ENCODE measurements around the gene IL25.
"Not testable (repeated sequence)": the region's sequence is repeated elsewhere in the genome, so short reads cannot be mapped to it uniquely, and the experiment has no call there.

Gene IL25

GRCh38 chr14:23415821-23416778 is 43.5 kb downstream of the IL25 start:
- H3K27me3 ChIP-seq (ENCODE audit: control insufficient read depth in 1 of 2, insufficient read depth in 2 of 2, low read length in 2 of 2), result no peaks in the 10 kb centered on the region
- no peak overlapping the region for H3K9ac ChIP-seq (ENCODE audit: low read length)
- H3K4me3 ChIP-seq (ENCODE audit: low read depth in 1 of 2, low read length in 2 of 2), result no peak overlapping the region
- no peaks in the 10 kb centered on the region for H3K36me3 ChIP-seq (ENCODE audit: insufficient read depth, low read length)
- H3K9me3 ChIP-seq (ENCODE audit: low read length), result no peaks in the 10 kb centered on the region
- H3K4me1 ChIP-seq (ENCODE audit: insufficient read depth, low read length), result no peaks in the 10 kb centered on the region
- no peak overlapping the region for H3K27ac ChIP-seq (ENCODE audit: low read depth, low read length)

- Histone ChIP-seq H3K36me3 (ENCODE audit: insufficient read depth, low read length) (no peaks in the 10 kb centered on the region), H3K4me3 (ENCODE audit: low read depth in 1 of 2, low read length in 2 of 2) (no peak overlapping the region), H3K9ac (ENCODE audit: low read length) (no peak overlapping the region), H3K27me3 (ENCODE audit: control insufficient read depth in 1 of 2, insufficient read depth in 2 of 2, low read length in 2 of 2) (no peaks in the 10 kb centered on the region), H3K27ac (ENCODE audit: low read depth, low read length) (no peak overlapping the region), H3K4me1 (ENCODE audit: insufficient read depth, low read length) (no peaks in the 10 kb centered on the region), H3K9me3 (ENCODE audit: low read length) (no peaks in the 10 kb centered on the region)
Observed at GRCh38 chr14:23416801-23417200, 44.2 kb downstream of the IL25 start.

- H3K36me3 ChIP-seq (ENCODE audit: insufficient read depth, low read length); H3K9ac ChIP-seq (ENCODE audit: low read length); H3K9me3 ChIP-seq (ENCODE audit: low read length); H3K27me3 ChIP-seq (ENCODE audit: control insufficient read depth in 1 of 2, insufficient read depth in 2 of 2, low read length in 2 of 2); H3K4me1 ChIP-seq (ENCODE audit: insufficient read depth, low read length); H3K4me3 ChIP-seq (ENCODE audit: low read depth in 1 of 2, low read length in 2 of 2); H3K27ac ChIP-seq (ENCODE audit: low read depth, low read length): not testable (repeated sequence)
Observed at GRCh38 chr14:23417269-23417668, 44.7 kb downstream of the IL25 start.

- Histone ChIP-seq H3K4me3 (ENCODE audit: low read depth in 1 of 2, low read length in 2 of 2) (no peak overlapping the region), H3K36me3 (ENCODE audit: insufficient read depth, low read length) (no peaks in the 10 kb centered on the region), H3K27me3 (ENCODE audit: control insufficient read depth in 1 of 2, insufficient read depth in 2 of 2, low read length in 2 of 2) (no peaks in the 10 kb centered on the region), H3K27ac (ENCODE audit: low read depth, low read length) (no peak overlapping the region), H3K9me3 (ENCODE audit: low read length) (no peaks in the 10 kb centered on the region), H3K4me1 (ENCODE audit: insufficient read depth, low read length) (no peaks in the 10 kb centered on the region), H3K9ac (ENCODE audit: low read length) (no peak overlapping the region)
Observed at GRCh38 chr14:23418021-23418420, 45.4 kb downstream of the IL25 start.

GRCh38 chr14:23419646-23420045 is 47.0 kb downstream of the IL25 start:
- H3K36me3 ChIP-seq (ENCODE audit: insufficient read depth, low read length); H3K4me1 ChIP-seq (ENCODE audit: insufficient read depth, low read length): not testable (repeated sequence)

GRCh38 chr14:23421594-23421993 is 49.0 kb downstream of the IL25 start:
- Histone ChIP-seq H3K9me3 (ENCODE audit: low read length) (no peaks in the 10 kb centered on the region), H3K27me3 (ENCODE audit: control insufficient read depth in 1 of 2, insufficient read depth in 2 of 2, low read length in 2 of 2) (no peaks in the 10 kb centered on the region), H3K4me1 (ENCODE audit: insufficient read depth, low read length) (no peaks in the 10 kb centered on the region), H3K36me3 (ENCODE audit: insufficient read depth, low read length) (no peaks in the 10 kb centered on the region), H3K9ac (ENCODE audit: low read length) (no peak overlapping the region), H3K27ac (ENCODE audit: low read depth, low read length) (no peak overlapping the region), H3K4me3 (ENCODE audit: low read depth in 1 of 2, low read length in 2 of 2) (no peak overlapping the region)

More at GRCh38 chr14:23419646-23420045, 47.0 kb downstream of the IL25 start:
- H3K9ac ChIP-seq (ENCODE audit: low read length); H3K9me3 ChIP-seq (ENCODE audit: low read length); H3K27ac ChIP-seq (ENCODE audit: low read depth, low read length); H3K27me3 ChIP-seq (ENCODE audit: control insufficient read depth in 1 of 2, insufficient read depth in 2 of 2, low read length in 2 of 2); H3K4me3 ChIP-seq (ENCODE audit: low read depth in 1 of 2, low read length in 2 of 2): not testable (repeated sequence)

- H3K9ac ChIP-seq (ENCODE audit: low read length), result no peak overlapping the region
- no peak overlapping the region for H3K27ac ChIP-seq (ENCODE audit: low read depth, low read length)
- no peaks in the 10 kb centered on the region for H3K36me3 ChIP-seq (ENCODE audit: insufficient read depth, low read length)
- H3K4me3 ChIP-seq (ENCODE audit: low read depth in 1 of 2, low read length in 2 of 2), result no peak overlapping the region
- H3K9me3 ChIP-seq (ENCODE audit: low read length), result no peaks in the 10 kb centered on the region
- no peaks in the 10 kb centered on the region for H3K4me1 ChIP-seq (ENCODE audit: insufficient read depth, low read length)
- no peaks in the 10 kb centered on the region for H3K27me3 ChIP-seq (ENCODE audit: control insufficient read depth in 1 of 2, insufficient read depth in 2 of 2, low read length in 2 of 2)
Observed at GRCh38 chr14:23423657-23424056, 51.0 kb downstream of the IL25 start.

GRCh38 chr14:23425169-23425568 is 52.6 kb downstream of the IL25 start:
- no peaks in the 10 kb centered on the region for H3K27me3 ChIP-seq (ENCODE audit: control insufficient read depth in 1 of 2, insufficient read depth in 2 of 2, low read length in 2 of 2)
- H3K4me3 ChIP-seq (ENCODE audit: low read depth in 1 of 2, low read length in 2 of 2), result no peak overlapping the region
- H3K27ac ChIP-seq (ENCODE audit: low read depth, low read length), result no peak overlapping the region
- no peaks in the 10 kb centered on the region for H3K36me3 ChIP-seq (ENCODE audit: insufficient read depth, low read length)
- no peak overlapping the region for H3K9ac ChIP-seq (ENCODE audit: low read length)
- H3K4me1 ChIP-seq (ENCODE audit: insufficient read depth, low read length), result no peaks in the 10 kb centered on the region
- H3K9me3 ChIP-seq (ENCODE audit: low read length), result no peaks in the 10 kb centered on the region

- not testable (repeated sequence) for H3K9ac ChIP-seq (ENCODE audit: low read length); H3K27ac ChIP-seq (ENCODE audit: low read depth, low read length); H3K9me3 ChIP-seq (ENCODE audit: low read length); H3K4me3 ChIP-seq (ENCODE audit: low read depth in 1 of 2, low read length in 2 of 2); H3K36me3 ChIP-seq (ENCODE audit: insufficient read depth, low read length); H3K27me3 ChIP-seq (ENCODE audit: control insufficient read depth in 1 of 2, insufficient read depth in 2 of 2, low read length in 2 of 2); H3K4me1 ChIP-seq (ENCODE audit: insufficient read depth, low read length)
Observed at GRCh38 chr14:23425798-23426197, 53.2 kb downstream of the IL25 start.

Measured in muscle layer of colon (tissue), 2 donors.